ENCODE measurements around the gene SPTLC1.
"Not testable (repeated sequence)": the region's sequence is repeated elsewhere in the genome, so short reads cannot be mapped to it uniquely, and the experiment has no call there.

DNA sequence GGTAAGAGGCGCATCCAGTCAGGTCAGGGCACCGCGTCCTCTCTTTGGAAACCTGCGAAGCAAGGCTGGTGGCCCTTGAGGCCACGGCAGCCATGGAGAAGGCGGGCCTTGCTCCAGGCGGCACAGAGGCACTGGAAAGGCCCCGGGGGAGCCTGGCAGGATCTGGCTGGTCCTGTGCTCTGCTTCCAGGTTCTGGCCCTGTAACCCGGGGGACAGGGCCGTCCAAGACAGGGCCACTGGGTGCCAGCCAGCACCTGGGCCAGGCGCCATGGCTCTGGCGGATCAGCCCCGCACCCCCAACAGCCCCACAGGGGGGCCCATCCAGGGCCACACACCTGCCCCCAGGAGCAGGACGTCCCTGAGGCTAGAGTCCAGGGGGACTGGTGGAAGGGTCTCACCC, 11.6 kb downstream of the SPTLC1 start:
- TF ChIP-seq, protein P1, sequence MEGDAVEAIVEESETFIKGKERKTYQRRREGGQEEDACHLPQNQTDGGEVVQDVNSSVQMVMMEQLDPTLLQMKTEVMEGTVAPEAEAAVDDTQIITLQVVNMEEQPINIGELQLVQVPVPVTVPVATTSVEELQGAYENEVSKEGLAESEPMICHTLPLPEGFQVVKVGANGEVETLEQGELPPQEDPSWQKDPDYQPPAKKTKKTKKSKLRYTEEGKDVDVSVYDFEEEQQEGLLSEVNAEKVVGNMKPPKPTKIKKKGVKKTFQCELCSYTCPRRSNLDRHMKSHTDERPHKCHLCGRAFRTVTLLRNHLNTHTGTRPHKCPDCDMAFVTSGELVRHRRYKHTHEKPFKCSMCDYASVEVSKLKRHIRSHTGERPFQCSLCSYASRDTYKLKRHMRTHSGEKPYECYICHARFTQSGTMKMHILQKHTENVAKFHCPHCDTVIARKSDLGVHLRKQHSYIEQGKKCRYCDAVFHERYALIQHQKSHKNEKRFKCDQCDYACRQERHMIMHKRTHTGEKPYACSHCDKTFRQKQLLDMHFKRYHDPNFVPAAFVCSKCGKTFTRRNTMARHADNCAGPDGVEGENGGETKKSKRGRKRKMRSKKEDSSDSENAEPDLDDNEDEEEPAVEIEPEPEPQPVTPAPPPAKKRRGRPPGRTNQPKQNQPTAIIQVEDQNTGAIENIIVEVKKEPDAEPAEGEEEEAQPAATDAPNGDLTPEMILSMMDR (IDR thresholded peaks at IDR 0.05) = not testable (repeated sequence)
- TF ChIP-seq POLR2A (IDR thresholded peaks at IDR 0.05) = not testable (repeated sequence)

Measured in testis (tissue), 2 donors.